Measurements from ENCODE around the gene NR2E3.
A peak's percentile ranks its signal among the peaks of the same experiment; 100 is the strongest.

DNA sequence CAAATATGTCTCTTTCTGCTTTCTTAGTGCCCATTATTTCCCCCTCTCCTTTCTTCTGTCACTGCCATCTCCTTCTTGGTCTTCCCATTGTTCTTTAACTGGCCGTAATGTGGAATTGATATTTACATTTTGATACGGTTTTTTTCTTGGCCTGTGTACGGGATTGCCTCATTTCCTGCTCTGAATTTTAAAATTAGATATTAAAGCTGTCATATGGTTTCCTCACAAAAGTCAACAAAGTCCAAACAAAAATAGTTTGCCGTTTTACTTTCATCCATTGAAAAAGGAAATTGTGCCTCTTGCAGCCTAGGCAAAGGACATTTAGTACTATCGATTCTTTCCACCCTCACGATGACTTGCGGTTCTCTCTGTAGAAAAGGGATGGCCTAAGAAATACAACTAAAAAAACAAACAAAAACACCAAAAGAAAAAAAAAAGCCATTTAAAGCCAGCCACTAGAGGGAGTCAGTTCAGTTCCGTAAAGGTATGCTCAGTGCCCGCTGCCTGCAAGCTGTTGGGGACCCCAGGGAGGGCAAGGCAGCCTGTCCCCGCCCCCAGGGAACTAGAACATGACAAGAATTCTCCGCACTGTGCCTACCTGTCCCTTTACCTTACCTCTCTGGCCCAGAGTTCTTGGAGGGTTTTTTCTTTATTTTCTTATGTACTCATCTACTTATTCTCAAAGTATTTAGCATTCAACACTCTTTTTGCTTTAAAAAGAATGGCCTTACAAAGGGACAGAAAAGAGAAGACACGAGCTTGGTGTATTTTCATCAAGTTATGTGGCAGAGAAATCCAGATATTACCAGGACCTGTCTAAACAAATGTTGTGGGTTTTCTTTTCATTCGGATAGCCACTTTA, 30.0 kb upstream of the NR2E3 start:
- TF ChIP-seq, protein P1, sequence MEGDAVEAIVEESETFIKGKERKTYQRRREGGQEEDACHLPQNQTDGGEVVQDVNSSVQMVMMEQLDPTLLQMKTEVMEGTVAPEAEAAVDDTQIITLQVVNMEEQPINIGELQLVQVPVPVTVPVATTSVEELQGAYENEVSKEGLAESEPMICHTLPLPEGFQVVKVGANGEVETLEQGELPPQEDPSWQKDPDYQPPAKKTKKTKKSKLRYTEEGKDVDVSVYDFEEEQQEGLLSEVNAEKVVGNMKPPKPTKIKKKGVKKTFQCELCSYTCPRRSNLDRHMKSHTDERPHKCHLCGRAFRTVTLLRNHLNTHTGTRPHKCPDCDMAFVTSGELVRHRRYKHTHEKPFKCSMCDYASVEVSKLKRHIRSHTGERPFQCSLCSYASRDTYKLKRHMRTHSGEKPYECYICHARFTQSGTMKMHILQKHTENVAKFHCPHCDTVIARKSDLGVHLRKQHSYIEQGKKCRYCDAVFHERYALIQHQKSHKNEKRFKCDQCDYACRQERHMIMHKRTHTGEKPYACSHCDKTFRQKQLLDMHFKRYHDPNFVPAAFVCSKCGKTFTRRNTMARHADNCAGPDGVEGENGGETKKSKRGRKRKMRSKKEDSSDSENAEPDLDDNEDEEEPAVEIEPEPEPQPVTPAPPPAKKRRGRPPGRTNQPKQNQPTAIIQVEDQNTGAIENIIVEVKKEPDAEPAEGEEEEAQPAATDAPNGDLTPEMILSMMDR (IDR thresholded peaks at IDR 0.05; ENCODE audit: poor library complexity, severe bottlenecking) = peak; percentile 63
- TF ChIP-seq POLR2AphosphoS5 (IDR thresholded peaks at IDR 0.05) (no peak), EZH2 (IDR thresholded peaks at IDR 0.05; ENCODE audit: borderline replicate concordance, insufficient read depth, low read length, poor library complexity, severe bottlenecking) (no peak)
